Measurements from ENCODE around the gene OIT3. TPM values are rescaled to one million over a fixed set of nuclear protein-coding genes. Genes with fewer than 3 reads are reported as not detected.

The OIT3 gene
- total RNA-seq, 1 experiment from 2014 or later: not detected

DNA sequence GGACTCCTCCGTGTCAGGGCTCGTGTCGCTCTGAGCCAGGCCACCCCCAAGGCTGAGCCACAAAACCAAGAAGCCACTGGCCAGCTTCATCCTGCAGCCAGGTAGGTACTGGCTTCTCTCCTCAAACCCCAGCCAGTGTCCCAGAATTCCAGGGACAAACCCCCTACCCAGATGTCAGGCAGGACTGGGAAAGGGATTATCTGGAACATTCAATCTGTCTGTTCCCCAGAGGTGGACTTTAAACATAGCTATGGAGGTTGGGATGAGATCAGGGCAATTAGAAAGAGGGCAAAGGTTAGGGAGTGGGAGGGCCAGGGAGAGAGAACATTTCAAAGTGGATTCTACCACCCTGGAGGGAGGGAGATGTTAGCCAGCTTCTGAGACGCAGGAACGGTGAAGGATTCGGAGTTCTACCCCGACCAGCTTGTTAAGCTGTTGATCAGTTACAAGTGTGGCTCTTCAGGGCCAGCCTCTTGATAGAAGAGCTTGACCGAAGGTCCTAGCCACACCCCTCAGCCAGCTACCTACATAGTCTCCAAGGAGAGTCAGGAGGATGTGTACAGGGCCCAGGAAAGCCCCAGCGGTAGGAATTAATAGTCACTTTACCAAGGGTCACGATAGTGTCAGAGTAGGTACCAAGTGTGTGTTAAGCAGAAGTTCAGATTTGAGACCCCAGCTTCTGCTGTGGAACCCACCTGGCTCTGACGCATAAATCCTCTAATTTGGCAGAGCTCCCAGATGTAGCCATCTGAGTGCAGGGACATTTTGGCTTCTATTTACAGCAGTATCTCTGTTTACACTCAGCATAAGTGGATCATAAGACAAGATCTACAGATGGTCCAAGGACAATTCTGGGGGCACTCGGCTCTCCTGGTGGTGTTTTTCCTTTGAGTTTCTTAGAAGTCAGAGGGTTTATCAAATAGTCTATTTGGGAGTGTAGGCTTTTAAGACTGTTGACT lies 61.3 kb downstream of the OIT3 start, which contains the start of gene PLA2G12B:
Gene PLA2G12B (minus strand): TSS at position 211 of the 959 bp plus-strand sequence. CDS start 121 bp downstream, at position 90.
- Histone ChIP-seq H3K4me1 (ENCODE audit: control insufficient read depth, insufficient read depth, low read length) (no peaks in the 10 kb centered on the region), H3K36me3 (ENCODE audit: control insufficient read depth, insufficient read depth, low read length) (no peaks in the 10 kb centered on the region), H3K4me3 (ENCODE audit: low read depth in 2 of 2, low read length in 2 of 2) (no peak within 1 kb of the TSS), H3K27me3 (ENCODE audit: control insufficient read depth, insufficient read depth, low read length) (peaks cover under 1% of the 10 kb centered on the region; the same call in 1 of the 2 replicates), H3K27ac (ENCODE audit: low read length) (no peak within 1 kb of the TSS), H3K9me3 (ENCODE audit: control insufficient read depth, insufficient read depth, low read depth, low read length) (no peaks in the 10 kb centered on the region)
- intact Hi-C loops (cut with micrococcal nuclease; ENCODE audit: unreplicated experiment): no loop called here
- CTCF ChIA-PET: interaction anchor here (0.6 kb wide), 1 partner anchor 612 kb away, joined by 3 read pairs; no protein-coding TSS in a partner anchor
- in situ Hi-C loops (cut with HindIII; ENCODE audit: low pct_unique_long_range_greater_than_20kb, low sequenced_read_pairs): no loop called here
- ATAC-seq (peak; percentile 71), DNase-seq (ENCODE audit: low read depth, low spot score) (no peak)
- BruUV-seq (replicated peaks): no TSS peak
- POLR2A ChIA-PET: no interaction called here
- TF ChIP-seq REST (IDR thresholded peaks at IDR 0.05; ENCODE audit: insufficient read depth in 1 of 2, low read depth in 2 of 2, low read length in 1 of 2) (no peak), POLR2AphosphoS5 (IDR thresholded peaks at IDR 0.05; ENCODE audit: low read depth, low read length) (no peak), SIN3A (IDR thresholded peaks at IDR 0.05; ENCODE audit: borderline replicate concordance, insufficient read depth, low read depth, low read length) (no peak), TCF7L2 (IDR thresholded peaks at IDR 0.05; ENCODE audit: low read depth, low read length) (no peak)
- TF ChIP-seq, protein P1, sequence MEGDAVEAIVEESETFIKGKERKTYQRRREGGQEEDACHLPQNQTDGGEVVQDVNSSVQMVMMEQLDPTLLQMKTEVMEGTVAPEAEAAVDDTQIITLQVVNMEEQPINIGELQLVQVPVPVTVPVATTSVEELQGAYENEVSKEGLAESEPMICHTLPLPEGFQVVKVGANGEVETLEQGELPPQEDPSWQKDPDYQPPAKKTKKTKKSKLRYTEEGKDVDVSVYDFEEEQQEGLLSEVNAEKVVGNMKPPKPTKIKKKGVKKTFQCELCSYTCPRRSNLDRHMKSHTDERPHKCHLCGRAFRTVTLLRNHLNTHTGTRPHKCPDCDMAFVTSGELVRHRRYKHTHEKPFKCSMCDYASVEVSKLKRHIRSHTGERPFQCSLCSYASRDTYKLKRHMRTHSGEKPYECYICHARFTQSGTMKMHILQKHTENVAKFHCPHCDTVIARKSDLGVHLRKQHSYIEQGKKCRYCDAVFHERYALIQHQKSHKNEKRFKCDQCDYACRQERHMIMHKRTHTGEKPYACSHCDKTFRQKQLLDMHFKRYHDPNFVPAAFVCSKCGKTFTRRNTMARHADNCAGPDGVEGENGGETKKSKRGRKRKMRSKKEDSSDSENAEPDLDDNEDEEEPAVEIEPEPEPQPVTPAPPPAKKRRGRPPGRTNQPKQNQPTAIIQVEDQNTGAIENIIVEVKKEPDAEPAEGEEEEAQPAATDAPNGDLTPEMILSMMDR (IDR thresholded peaks at IDR 0.05): no peak

DNA sequence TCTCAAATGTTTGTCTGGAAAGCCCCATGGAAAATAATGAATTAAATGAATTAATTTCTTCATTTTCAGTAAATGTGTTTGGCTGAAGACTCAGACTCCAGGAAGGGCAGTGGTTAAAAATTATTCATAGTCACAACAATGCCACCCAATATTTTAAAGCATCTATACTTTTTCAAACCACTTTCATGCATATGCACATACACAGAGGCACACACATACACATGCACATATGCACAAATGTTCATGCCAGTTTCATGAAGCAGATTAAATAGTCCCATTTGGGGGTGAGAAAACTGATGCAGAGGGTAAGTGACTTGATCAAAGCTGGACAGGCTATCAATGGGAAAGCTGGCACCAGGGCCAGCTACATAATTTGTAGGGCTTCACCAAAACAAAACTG lies 62.5 kb downstream of the OIT3 start:
- in situ Hi-C loops (cut with HindIII; ENCODE audit: low pct_unique_long_range_greater_than_20kb, low sequenced_read_pairs): no loop called here
- Histone ChIP-seq H3K9me3 (ENCODE audit: control insufficient read depth, insufficient read depth, low read depth, low read length) (no peaks in the 10 kb centered on the region), H3K27me3 (ENCODE audit: control insufficient read depth, insufficient read depth, low read length) (peaks cover 4% of the 10 kb centered on the region; the same call in 1 of the 2 replicates), H3K27ac (ENCODE audit: low read length) (no peak overlapping the region), H3K4me1 (ENCODE audit: control insufficient read depth, insufficient read depth, low read length) (no peaks in the 10 kb centered on the region), H3K36me3 (ENCODE audit: control insufficient read depth, insufficient read depth, low read length) (no peaks in the 10 kb centered on the region), H3K4me3 (ENCODE audit: low read depth in 2 of 2, low read length in 2 of 2) (no peak overlapping the region)
- ATAC-seq (no peak), DNase-seq (ENCODE audit: low read depth, low spot score) (no peak)
- ChIA-PET CTCF (interaction anchor here (0.6 kb wide), 1 partner anchor 111 kb away, joined by 6 read pairs; no protein-coding TSS in a partner anchor), POLR2A (interaction anchor here (0.7 kb wide), 1 partner anchor 61 kb away, joined by 3 read pairs; no protein-coding TSS in a partner anchor)
- intact Hi-C loops (cut with micrococcal nuclease; ENCODE audit: unreplicated experiment): no loop called here
- TF ChIP-seq, protein P1 (IDR thresholded peaks at IDR 0.05): no peak
- no peak for TF ChIP-seq REST (IDR thresholded peaks at IDR 0.05; ENCODE audit: insufficient read depth in 1 of 2, low read depth in 2 of 2, low read length in 1 of 2)
- TF ChIP-seq POLR2AphosphoS5 (IDR thresholded peaks at IDR 0.05; ENCODE audit: low read depth, low read length): no peak
- TF ChIP-seq TCF7L2 (IDR thresholded peaks at IDR 0.05; ENCODE audit: low read depth, low read length): no peak
- TF ChIP-seq SIN3A (IDR thresholded peaks at IDR 0.05; ENCODE audit: borderline replicate concordance, insufficient read depth, low read depth, low read length): no peak
- no TSS peak for BruUV-seq (replicated peaks)
